ENCODE results near the gene C9orf78. TPM values are rescaled to one million over a fixed set of nuclear protein-coding genes. Genes with fewer than 3 reads are reported as not detected.

The C9orf78 gene
- total and polyA plus RNA-seq, 9 of the 15 experiments (the other 6 are each of a cell fraction or from before 2014, with no cell fraction given): 94.6 to 266 (median 202) TPM

DNA sequence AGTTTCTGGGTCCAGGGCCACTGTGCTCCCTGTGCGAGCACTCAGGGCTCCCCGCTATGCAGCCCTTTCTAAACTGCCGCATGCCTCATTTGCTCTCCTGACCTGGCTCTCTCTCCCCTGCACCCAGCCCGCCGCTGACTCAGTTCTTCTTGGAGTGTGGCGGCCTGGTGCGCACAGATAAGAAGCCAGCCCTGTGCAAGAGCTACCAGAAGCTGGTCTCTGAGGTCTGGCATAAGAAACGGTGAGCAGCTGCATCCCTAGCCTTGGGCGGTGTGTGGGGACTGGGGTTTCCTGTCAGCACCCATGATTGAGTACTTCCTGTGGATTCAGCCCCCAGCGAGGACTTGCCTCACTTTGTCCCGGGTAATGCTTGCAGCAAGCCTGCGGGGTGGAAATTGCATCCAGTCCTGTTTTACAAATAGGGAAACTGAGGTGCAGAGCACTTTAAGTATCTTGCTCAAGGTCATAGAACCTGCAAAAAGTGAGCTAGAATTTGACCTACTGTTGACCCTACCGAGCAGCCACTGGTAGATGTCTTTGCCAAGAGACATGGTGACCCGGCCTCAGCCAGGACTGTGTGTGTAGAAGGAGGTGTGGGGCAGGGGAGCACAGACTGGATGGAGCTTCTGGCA is 28.1 kb upstream of the C9orf78 start (continued):
- TF ChIP-seq, protein P1, sequence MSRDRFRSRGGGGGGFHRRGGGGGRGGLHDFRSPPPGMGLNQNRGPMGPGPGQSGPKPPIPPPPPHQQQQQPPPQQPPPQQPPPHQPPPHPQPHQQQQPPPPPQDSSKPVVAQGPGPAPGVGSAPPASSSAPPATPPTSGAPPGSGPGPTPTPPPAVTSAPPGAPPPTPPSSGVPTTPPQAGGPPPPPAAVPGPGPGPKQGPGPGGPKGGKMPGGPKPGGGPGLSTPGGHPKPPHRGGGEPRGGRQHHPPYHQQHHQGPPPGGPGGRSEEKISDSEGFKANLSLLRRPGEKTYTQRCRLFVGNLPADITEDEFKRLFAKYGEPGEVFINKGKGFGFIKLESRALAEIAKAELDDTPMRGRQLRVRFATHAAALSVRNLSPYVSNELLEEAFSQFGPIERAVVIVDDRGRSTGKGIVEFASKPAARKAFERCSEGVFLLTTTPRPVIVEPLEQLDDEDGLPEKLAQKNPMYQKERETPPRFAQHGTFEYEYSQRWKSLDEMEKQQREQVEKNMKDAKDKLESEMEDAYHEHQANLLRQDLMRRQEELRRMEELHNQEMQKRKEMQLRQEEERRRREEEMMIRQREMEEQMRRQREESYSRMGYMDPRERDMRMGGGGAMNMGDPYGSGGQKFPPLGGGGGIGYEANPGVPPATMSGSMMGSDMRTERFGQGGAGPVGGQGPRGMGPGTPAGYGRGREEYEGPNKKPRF (IDR thresholded peaks at IDR 0.05; ENCODE audit: low read depth, low read length): no peak
- TF ChIP-seq ZC3H4 (CRISPR knock-in tag; IDR thresholded peaks at IDR 0.05; ENCODE audit: borderline replicate concordance) (no peak), ZNF239 (CRISPR knock-in tag; IDR thresholded peaks at IDR 0.05) (peak; percentile 83), NRF1 (conservative IDR thresholded peaks at IDR 0.05 in 1 of 2, IDR thresholded peaks at IDR 0.05 in 1 of 2) (peak; percentile 83 to 86), GABPA (tag; conservative IDR thresholded peaks at IDR 0.05; ENCODE audit: low read depth) (peak; percentile 85), ZNF311 (CRISPR knock-in tag; IDR thresholded peaks at IDR 0.05) (peak; percentile 94), HDAC2 (IDR thresholded peaks at IDR 0.05) (peak; percentile 99), PTBP1 (IDR thresholded peaks at IDR 0.05; ENCODE audit: low read depth, low read length) (peak; percentile 97), PHB2 (IDR thresholded peaks at IDR 0.05; ENCODE audit: low read depth) (peak; percentile 96), ZNF197 (CRISPR knock-in tag; IDR thresholded peaks at IDR 0.05; ENCODE audit: low read depth) (peak; percentile 93), ZNF41 (CRISPR knock-in tag; conservative IDR thresholded peaks at IDR 0.05) (peak; percentile 88), MAFG (tag; conservative IDR thresholded peaks at IDR 0.05) (peak; percentile 94), DMBX1 (CRISPR knock-in tag; IDR thresholded peaks at IDR 0.05; ENCODE audit: borderline replicate concordance) (peak; percentile 99), SMARCC2 (IDR thresholded peaks at IDR 0.05; ENCODE audit: low read depth) (peak; percentile 100), CREB1 (IDR thresholded peaks at IDR 0.05) (peak; percentile 89), CREB1 (CRISPR knock-in tag; IDR thresholded peaks at IDR 0.05) (peak; percentile 72; the same call in 1 of the 2 replicates), ZKSCAN1 (IDR thresholded peaks at IDR 0.05; ENCODE audit: low read depth, low read length) (peak; percentile 93)
- TF ChIP-seq, protein P2, sequence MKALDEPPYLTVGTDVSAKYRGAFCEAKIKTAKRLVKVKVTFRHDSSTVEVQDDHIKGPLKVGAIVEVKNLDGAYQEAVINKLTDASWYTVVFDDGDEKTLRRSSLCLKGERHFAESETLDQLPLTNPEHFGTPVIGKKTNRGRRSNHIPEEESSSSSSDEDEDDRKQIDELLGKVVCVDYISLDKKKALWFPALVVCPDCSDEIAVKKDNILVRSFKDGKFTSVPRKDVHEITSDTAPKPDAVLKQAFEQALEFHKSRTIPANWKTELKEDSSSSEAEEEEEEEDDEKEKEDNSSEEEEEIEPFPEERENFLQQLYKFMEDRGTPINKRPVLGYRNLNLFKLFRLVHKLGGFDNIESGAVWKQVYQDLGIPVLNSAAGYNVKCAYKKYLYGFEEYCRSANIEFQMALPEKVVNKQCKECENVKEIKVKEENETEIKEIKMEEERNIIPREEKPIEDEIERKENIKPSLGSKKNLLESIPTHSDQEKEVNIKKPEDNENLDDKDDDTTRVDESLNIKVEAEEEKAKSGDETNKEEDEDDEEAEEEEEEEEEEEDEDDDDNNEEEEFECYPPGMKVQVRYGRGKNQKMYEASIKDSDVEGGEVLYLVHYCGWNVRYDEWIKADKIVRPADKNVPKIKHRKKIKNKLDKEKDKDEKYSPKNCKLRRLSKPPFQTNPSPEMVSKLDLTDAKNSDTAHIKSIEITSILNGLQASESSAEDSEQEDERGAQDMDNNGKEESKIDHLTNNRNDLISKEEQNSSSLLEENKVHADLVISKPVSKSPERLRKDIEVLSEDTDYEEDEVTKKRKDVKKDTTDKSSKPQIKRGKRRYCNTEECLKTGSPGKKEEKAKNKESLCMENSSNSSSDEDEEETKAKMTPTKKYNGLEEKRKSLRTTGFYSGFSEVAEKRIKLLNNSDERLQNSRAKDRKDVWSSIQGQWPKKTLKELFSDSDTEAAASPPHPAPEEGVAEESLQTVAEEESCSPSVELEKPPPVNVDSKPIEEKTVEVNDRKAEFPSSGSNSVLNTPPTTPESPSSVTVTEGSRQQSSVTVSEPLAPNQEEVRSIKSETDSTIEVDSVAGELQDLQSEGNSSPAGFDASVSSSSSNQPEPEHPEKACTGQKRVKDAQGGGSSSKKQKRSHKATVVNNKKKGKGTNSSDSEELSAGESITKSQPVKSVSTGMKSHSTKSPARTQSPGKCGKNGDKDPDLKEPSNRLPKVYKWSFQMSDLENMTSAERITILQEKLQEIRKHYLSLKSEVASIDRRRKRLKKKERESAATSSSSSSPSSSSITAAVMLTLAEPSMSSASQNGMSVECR (CRISPR knock-in tag; IDR thresholded peaks at IDR 0.05): peak; percentile 85
- TF ChIP-seq, protein P3, sequence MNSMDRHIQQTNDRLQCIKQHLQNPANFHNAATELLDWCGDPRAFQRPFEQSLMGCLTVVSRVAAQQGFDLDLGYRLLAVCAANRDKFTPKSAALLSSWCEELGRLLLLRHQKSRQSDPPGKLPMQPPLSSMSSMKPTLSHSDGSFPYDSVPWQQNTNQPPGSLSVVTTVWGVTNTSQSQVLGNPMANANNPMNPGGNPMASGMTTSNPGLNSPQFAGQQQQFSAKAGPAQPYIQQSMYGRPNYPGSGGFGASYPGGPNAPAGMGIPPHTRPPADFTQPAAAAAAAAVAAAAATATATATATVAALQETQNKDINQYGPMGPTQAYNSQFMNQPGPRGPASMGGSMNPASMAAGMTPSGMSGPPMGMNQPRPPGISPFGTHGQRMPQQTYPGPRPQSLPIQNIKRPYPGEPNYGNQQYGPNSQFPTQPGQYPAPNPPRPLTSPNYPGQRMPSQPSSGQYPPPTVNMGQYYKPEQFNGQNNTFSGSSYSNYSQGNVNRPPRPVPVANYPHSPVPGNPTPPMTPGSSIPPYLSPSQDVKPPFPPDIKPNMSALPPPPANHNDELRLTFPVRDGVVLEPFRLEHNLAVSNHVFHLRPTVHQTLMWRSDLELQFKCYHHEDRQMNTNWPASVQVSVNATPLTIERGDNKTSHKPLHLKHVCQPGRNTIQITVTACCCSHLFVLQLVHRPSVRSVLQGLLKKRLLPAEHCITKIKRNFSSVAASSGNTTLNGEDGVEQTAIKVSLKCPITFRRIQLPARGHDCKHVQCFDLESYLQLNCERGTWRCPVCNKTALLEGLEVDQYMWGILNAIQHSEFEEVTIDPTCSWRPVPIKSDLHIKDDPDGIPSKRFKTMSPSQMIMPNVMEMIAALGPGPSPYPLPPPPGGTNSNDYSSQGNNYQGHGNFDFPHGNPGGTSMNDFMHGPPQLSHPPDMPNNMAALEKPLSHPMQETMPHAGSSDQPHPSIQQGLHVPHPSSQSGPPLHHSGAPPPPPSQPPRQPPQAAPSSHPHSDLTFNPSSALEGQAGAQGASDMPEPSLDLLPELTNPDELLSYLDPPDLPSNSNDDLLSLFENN (IDR thresholded peaks at IDR 0.05; ENCODE audit: low read depth in 2 of 2, low read length in 2 of 2): peak in 1 of 2 experiments; percentile 99; a peak in 2 of 4 replicates
